Smooth muscle cell of the umbilical artery (primary cell): ENCODE data around the gene CAMSAP3. TPM values are rescaled to one million over a fixed set of nuclear protein-coding genes. Genes with fewer than 3 reads are reported as not detected.

ENCODE experiments used
- total RNA-seq: library from RNA; depleted of rRNA; stranded (reverse); fragments of >200 nt; gene quantifications from 2 replicates; pipeline ENCODE4 v1.2.3, GENCODE V29; 2014

CAMSAP3 gene
- total RNA-seq = not detected in 2 replicates

DNA sequence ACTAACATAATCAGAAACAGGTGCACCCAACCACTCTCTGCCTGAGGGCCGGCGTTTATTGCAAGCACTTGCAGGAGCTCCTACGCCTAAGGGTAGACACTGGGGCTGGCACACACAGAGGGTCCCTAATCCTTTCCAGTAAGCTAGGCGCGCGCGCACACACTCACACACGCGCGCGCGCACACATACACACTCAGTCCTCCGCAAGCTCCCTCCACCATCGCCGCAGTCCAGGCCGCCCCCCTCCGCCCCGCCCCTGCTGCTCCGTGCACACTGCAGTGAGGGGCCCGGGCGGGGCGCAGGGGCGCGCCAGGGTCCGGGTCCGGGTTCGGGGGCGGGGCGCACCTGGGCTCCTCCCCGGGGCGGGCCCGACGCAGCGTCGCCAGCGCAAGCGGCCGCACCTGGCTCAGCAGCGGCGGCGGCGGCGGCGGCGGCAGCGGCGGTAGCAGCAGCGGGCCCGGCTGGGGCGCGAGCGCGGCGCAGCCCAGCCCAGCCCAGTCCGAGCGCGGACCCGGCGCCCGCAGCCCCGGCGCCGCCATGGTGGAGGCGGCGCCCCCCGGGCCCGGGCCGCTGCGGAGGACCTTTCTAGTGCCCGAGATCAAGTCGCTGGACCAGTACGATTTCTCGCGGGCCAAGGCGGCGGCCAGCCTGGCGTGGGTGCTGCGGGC is at the start of gene CAMSAP3:
Gene CAMSAP3, plus strand, starts transcription at position 398 of the 668 bp plus-strand sequence. Its CDS starts 140 bp downstream, at position 538.

GRCh38 chr19:7629347-7630054 is 33.8 kb downstream of the CAMSAP3 start, which contains the start of the genes PET100 and XAB2:
Gene PET100 (plus strand): TSS chr19:7629793. CDS start chr19:7629834, 41 bp downstream.
Gene XAB2 (minus strand): TSS chr19:7629545. CDS start chr19:7629527, 18 bp downstream.

DNA sequence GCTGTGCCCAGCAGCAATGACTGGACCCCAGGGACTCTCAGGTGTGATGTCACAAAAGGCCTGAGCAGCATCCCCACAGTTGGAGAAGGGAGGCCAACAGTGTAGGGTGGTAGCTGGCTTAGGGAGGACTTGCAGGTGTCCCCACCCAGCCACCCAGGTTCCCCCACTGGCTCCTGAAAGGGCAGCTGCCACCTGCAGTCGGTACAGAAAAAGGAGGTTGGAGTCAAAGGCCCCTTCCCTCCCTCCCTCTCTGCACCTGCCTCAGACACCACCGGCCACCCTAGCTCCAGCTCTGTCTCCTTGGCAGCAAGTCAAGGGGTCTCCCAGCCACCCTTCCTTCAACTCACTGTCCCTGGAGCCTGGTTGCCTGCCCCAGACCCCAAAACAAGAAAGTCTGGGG is 38.0 kb downstream of the CAMSAP3 start, which contains the start of gene PCP2:
Gene PCP2, minus strand, starts transcription at position 22 of the 400 bp plus-strand sequence. CDS start 262 bp downstream, outside the sequence.

GRCh38 chr19:7636691-7637373 is 41.2 kb downstream of the CAMSAP3 start, which contains the start of gene STXBP2:
Gene STXBP2 (plus strand): TSS chr19:7637110. CDS start chr19:7637150, 40 bp downstream.

Other genes starting within 250 kb of the CAMSAP3 start
- gene ARHGEF18, start 246.9 kb upstream of the CAMSAP3 start, total RNA-seq = 36.2 and 61.7 TPM in 2 replicates
- gene PEX11G, start 106.8 kb upstream of the CAMSAP3 start, total RNA-seq = 1.5 and 3.3 TPM in 2 replicates
- 11.9 and 21.5 TPM in 2 replicates for gene ZNF358, start 79.8 kb upstream of the CAMSAP3 start, total RNA-seq
- gene MCOLN1, start 73.2 kb upstream of the CAMSAP3 start, total RNA-seq = 4.3 and 5.6 TPM in 2 replicates
- 83.7 and 132 TPM in 2 replicates for gene PNPLA6, start 60.1 kb upstream of the CAMSAP3 start, total RNA-seq
- gene XAB2, start 33.7 kb downstream of the CAMSAP3 start, total RNA-seq = 25.2 and 46.3 TPM in 2 replicates
- 7.5 and 8.6 TPM in 2 replicates for gene PET100, start 33.9 kb downstream of the CAMSAP3 start, total RNA-seq
- gene PCP2, start 37.9 kb downstream of the CAMSAP3 start, total RNA-seq = not detected in 2 replicates
- gene STXBP2, start 41.2 kb downstream of the CAMSAP3 start, total RNA-seq = 7.7 and 18.5 TPM in 2 replicates
- gene RETN, start 73.2 kb downstream of the CAMSAP3 start, total RNA-seq = not detected in 2 replicates
- gene MCEMP1, start 81.2 kb downstream of the CAMSAP3 start, total RNA-seq = not detected in 2 replicates
- gene TRAPPC5, start 85.0 kb downstream of the CAMSAP3 start, total RNA-seq = 52.3 and 56.1 TPM in 2 replicates
- not detected in 2 replicates for gene FCER2, start 106.3 kb downstream of the CAMSAP3 start, total RNA-seq
- not detected in 2 replicates for gene CLEC4G, start 136.2 kb downstream of the CAMSAP3 start, total RNA-seq
- not detected in 2 replicates for gene CD209, start 151.7 kb downstream of the CAMSAP3 start, total RNA-seq
- not detected in 2 replicates for gene CLEC4M, start 167.4 kb downstream of the CAMSAP3 start, total RNA-seq
- gene EVI5L, start 234.4 kb downstream of the CAMSAP3 start, total RNA-seq = 19.0 and 25.4 TPM in 2 replicates